Fibroblast of lung (primary cell): ENCODE data around the gene KCNK6. TPM values are rescaled to one million over a fixed set of nuclear protein-coding genes. Genes with fewer than 3 reads are reported as not detected.
"Not testable (repeated sequence)": the region's sequence is repeated elsewhere in the genome, so short reads cannot be mapped to it uniquely, and the experiment has no call there.

Experiments used
- DNase-seq, 2 donors: peaks; one replicate each; pipeline versions ENCODE4 v3.0.0 to v3.0.0-alpha.2; 2010; ENCODE audit warnings: low read depth in 2 of 2
- H2AFZ ChIP-seq: 2 replicates; pipeline ENCODE4 v1.5.1; 2012; ENCODE audit warnings: low read length, control low read depth, inconsistent platforms
- H3K27ac ChIP-seq: 2 replicates; pipeline ENCODE4 v1.5.1; 2011; ENCODE audit warnings: low read length, control low read depth; ENCODE audit not compliant: insufficient read depth
- H3K27me3 ChIP-seq: 2 replicates; pipeline ENCODE4 v1.5.1; 2011; ENCODE audit warnings: mild to moderate bottlenecking, low read length; ENCODE audit not compliant: control insufficient read depth, insufficient read depth
- H3K36me3 ChIP-seq: 2 replicates; pipeline ENCODE4 v1.5.1; 2011; ENCODE audit warnings: low read length; ENCODE audit not compliant: control insufficient read depth, insufficient read depth
- H3K4me1 ChIP-seq: 2 replicates; pipeline ENCODE4 v1.5.1; 2011; ENCODE audit warnings: low read length; ENCODE audit not compliant: control insufficient read depth, insufficient read depth; ENCODE audit errors: extremely low read depth
- H3K4me2 ChIP-seq: 2 replicates; pipeline ENCODE4 v1.5.1; 2011; ENCODE audit warnings: low read length, control low read depth; ENCODE audit not compliant: insufficient read depth; ENCODE audit errors: extremely low read depth
- H3K4me3 ChIP-seq, 4 experiments: fragments of 200-600 bp in 1 of 4; sonication (generic) in 1 of 4; replicated peaks in 1 of 4; 2 replicates each; pipeline ENCODE4 v1.5.1; 2011 to 2016; ENCODE audit warnings: low read length in 4 of 4, low read depth in 3 of 4, mild to moderate bottlenecking in 3 of 4, control low read depth in 2 of 4, inconsistent platforms in 1 of 4, mixed read lengths in 1 of 4; ENCODE audit not compliant: insufficient read depth in 1 of 4; ENCODE audit errors: control extremely low read depth in 1 of 4
- H3K79me2 ChIP-seq: 2 replicates; pipeline ENCODE4 v1.5.1; 2012; ENCODE audit warnings: mild to moderate bottlenecking, low read length, inconsistent platforms; ENCODE audit not compliant: control insufficient read depth, insufficient read depth
- H3K9ac ChIP-seq: 2 replicates; pipeline ENCODE4 v1.5.1; 2011; ENCODE audit warnings: mild to moderate bottlenecking, low read length, control low read depth; ENCODE audit not compliant: insufficient read depth
- H3K9me3 ChIP-seq: 2 replicates; pipeline ENCODE4 v1.5.1; 2012; ENCODE audit warnings: low read depth, low read length; ENCODE audit not compliant: control insufficient read depth, insufficient read depth
- H4K20me1 ChIP-seq: 2 replicates; pipeline ENCODE4 v1.5.1; 2011; ENCODE audit warnings: low read length; ENCODE audit not compliant: control insufficient read depth, insufficient read depth; ENCODE audit errors: extremely low read depth
- CTCF ChIP-seq, 2 donors: IDR thresholded peaks in 1 of 2; conservative IDR thresholded peaks in 1 of 2; 1 replicate in 1 of 2; 2 replicates in 1 of 2; pipeline ENCODE4 v1.5.1; 2011 to 2012; ENCODE audit warnings: low read length in 2 of 2, control low read depth in 1 of 2, inconsistent platforms in 1 of 2, low read depth in 1 of 2, mild to moderate bottlenecking in 1 of 2
- EZH2 ChIP-seq: IDR thresholded peaks from 2 replicates; pipeline ENCODE4 v1.5.1; 2012; ENCODE audit warnings: low read length, control low read depth, mild to moderate bottlenecking; ENCODE audit errors: missing control alignments
- polyA plus RNA-seq, 2 donors: library from polyadenylated mRNA; depleted of rRNA in 1 of 2; stranded (reverse) in 1 of 2; unstranded in 1 of 2; fragments of >200 nt; gene quantifications; 2 replicates each; pipeline ENCODE4 v1.2.1, GENCODE V29; 2011 to 2012; ENCODE audit warnings: missing spikeins in 1 of 2
- total RNA-seq: library from RNA; depleted of rRNA; stranded (reverse); fragments of >200 nt; gene quantifications from 2 replicates; pipeline ENCODE4 v1.2.1, GENCODE V29; 2014

KCNK6 gene
- total and polyA plus RNA-seq, 2 donors (not counting 1 experiment from before 2014, with no cell fraction given): 3.0 to 48.1 TPM

GRCh38 chr19:38360839-38361631 is 41.4 kb downstream of the KCNK6 start:
- Histone ChIP-seq H3K79me2 (no peaks in the 10 kb centered on the region), H3K4me2 (peak overlapping the region; percentile 68), H3K27me3 (peaks cover 18% of the 10 kb centered on the region), H3K36me3 (no peaks in the 10 kb centered on the region), H3K27ac (no peak overlapping the region), H2AFZ (peak overlapping the region; percentile 51), H3K9ac (no peak overlapping the region), H3K4me3 (peak overlapping the region; percentile 29 to 66 (median 63)), H4K20me1 (no peaks in the 10 kb centered on the region), H3K4me1 (no peaks in the 10 kb centered on the region), H3K9me3 (no peaks in the 10 kb centered on the region)
- DNase-seq: no peak
- TF ChIP-seq CTCF (conservative IDR thresholded peaks at IDR 0.05 in 1 of 2, IDR thresholded peaks at IDR 0.05 in 1 of 2; ENCODE audit: low read depth in 1 of 2, low read length in 2 of 2): no peak
- TF ChIP-seq EZH2: no peak

GRCh38 chr19:38361633-38362075 is 42.0 kb downstream of the KCNK6 start:
- H3K27me3 ChIP-seq: peaks cover 18% of the 10 kb centered on the region
- H3K9me3 ChIP-seq: no peaks in the 10 kb centered on the region
- H2AFZ ChIP-seq: peak overlapping the region; percentile 51
- TF ChIP-seq EZH2: no peak
- no peak for TF ChIP-seq CTCF (conservative IDR thresholded peaks at IDR 0.05 in 1 of 2, IDR thresholded peaks at IDR 0.05 in 1 of 2; ENCODE audit: low read depth in 1 of 2, low read length in 2 of 2)
- DNase-seq: peak; percentile 61 to 71
- no peaks in the 10 kb centered on the region for H4K20me1 ChIP-seq
- H3K27ac ChIP-seq: no peak overlapping the region
- no peaks in the 10 kb centered on the region for H3K36me3 ChIP-seq
- peak overlapping the region; percentile 68 for H3K4me2 ChIP-seq
- H3K4me1 ChIP-seq: no peaks in the 10 kb centered on the region
- no peak overlapping the region for H3K9ac ChIP-seq
- no peaks in the 10 kb centered on the region for H3K79me2 ChIP-seq
- peak overlapping the region; percentile 31 to 66 (median 63) for H3K4me3 ChIP-seq

GRCh38 chr19:38362076-38362945 is 42.7 kb downstream of the KCNK6 start:
- Histone ChIP-seq H3K4me2 (peak overlapping the region; percentile 61), H3K9me3 (no peaks in the 10 kb centered on the region), H3K79me2 (no peaks in the 10 kb centered on the region), H3K27ac (no peak overlapping the region), H3K36me3 (no peaks in the 10 kb centered on the region), H4K20me1 (no peaks in the 10 kb centered on the region), H3K4me3 (peak overlapping the region; percentile 31 to 66 (median 63)), H3K4me1 (no peaks in the 10 kb centered on the region), H2AFZ (peak overlapping the region; percentile 82), H3K9ac (no peak overlapping the region), H3K27me3 (peaks cover 21% of the 10 kb centered on the region)
- DNase-seq: peak; percentile 30 to 54
- no peak for TF ChIP-seq EZH2
- no peak for TF ChIP-seq CTCF (conservative IDR thresholded peaks at IDR 0.05 in 1 of 2, IDR thresholded peaks at IDR 0.05 in 1 of 2; ENCODE audit: low read depth in 1 of 2, low read length in 2 of 2)

- not testable (repeated sequence) for H3K79me2 ChIP-seq, H3K9ac ChIP-seq, H4K20me1 ChIP-seq, H3K4me2 ChIP-seq, H3K36me3 ChIP-seq, H3K4me1 ChIP-seq, H2AFZ ChIP-seq, H3K27ac ChIP-seq, H3K9me3 ChIP-seq, DNase-seq
- Histone ChIP-seq H3K4me3 (peak overlapping the region in 1 of 4 experiments; percentile 66), H3K27me3 (peaks cover 22% of the 10 kb centered on the region)
Measured at GRCh38 chr19:38362946-38363688, 43.5 kb downstream of the KCNK6 start.
